GM18909 (cell line): ENCODE results near the gene CFAP20.

Source experiments
- ATAC-seq: cut with Tn5 transposase; IDR thresholded peaks from one replicate; pipeline ENCODE4 v1.9.1; 2021; ENCODE audit warnings: mild to moderate bottlenecking; ENCODE audit not compliant: unreplicated experiment, poor library complexity

The CFAP20 gene

DNA sequence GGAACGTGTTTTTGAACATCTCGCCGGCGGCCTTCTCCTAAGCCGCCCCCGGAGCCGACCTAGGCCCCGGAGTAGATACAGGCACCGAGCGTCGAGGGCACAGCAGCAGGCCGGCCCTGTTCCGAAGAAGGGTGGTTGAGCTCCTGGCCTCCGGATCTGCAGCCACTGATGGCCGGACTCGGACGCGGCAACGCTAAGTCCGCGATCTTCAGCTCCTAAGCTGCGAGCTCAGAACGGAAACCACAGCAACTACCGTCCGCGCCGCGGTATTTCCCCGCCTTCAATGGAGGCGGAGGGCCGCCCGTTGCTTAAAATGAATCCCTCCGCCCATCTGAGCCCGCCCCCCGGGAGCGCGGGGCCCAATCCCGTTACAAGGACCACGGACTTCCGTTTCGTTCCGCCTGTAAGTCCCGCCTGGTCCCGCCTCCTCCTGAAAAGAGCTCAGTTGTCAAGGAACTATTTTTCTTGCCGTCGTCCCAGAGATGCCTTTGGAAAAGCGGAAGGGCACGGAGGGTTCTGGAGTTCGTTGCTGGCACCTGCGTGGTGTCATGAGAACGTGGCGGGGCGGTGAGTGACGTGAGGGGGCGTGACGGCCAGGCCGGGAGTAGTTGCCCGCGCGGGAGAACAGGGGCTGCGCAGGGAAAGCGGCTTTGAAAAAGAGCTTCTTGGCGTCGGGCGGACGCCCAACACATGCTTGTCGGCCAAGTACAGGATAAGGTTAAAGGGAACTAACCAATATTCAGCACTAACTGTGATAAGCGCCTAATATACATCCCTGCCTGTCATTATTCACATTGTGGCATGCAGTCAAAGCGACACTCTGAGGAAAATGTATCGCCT is at the start of gene CFAP20:
Gene CFAP20 (minus strand): TSS at position 285 of the 840 bp plus-strand sequence. CDS start 266 bp downstream, at position 19.
- ATAC-seq = peak; percentile 91

DNA sequence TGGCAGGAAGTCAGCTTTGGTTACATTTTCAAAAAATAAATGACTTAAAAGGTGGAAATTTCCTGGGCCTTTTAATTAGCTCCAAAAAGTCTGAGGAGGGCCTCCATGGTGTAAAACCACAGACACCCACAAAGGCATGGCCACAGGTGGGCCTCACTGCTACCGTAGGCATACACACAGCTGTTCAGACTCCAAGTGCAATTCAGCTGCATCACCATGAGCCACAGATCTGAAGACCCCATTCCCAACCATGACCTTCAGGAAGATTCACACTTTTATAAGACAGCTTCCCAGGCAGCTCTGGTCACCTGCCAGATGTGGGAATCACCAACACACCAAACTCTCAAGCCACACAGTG is 48.2 kb upstream of the CFAP20 start:
- ATAC-seq = no peak

DNA sequence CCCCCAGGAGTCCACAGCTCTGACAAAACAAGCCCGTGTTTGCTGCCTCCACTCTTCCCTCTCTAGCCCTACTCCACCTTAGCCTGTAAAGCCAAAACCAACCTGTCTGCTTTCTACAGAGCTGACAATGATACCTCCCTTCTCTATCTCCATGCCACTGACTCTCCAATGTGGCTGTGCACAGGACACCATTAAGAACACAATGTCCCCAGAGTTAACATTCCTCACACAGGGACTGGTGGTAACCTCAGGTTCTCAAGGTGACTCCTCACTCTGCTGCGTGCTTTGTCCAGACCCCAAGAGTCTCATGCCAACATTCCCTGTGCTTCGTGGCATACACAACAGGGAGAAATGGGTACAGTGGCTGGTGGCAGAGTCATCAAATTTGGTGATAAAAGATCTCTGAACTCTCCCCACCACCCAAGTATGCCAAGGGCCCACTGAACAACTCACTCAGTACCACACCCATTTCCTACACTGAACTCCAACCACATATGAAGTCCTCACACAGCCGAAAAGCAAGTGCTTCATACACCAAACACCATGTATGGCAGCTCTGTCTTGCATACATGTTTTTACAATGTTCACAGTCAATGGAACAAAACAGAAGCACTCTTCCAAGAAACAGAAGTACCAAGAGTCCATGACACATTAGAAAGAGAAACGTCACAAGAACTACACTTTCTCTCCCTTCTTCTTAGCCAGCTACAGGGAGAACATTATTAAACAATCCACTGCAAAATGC is 47.6 kb upstream of the CFAP20 start:
- no peak for ATAC-seq

DNA sequence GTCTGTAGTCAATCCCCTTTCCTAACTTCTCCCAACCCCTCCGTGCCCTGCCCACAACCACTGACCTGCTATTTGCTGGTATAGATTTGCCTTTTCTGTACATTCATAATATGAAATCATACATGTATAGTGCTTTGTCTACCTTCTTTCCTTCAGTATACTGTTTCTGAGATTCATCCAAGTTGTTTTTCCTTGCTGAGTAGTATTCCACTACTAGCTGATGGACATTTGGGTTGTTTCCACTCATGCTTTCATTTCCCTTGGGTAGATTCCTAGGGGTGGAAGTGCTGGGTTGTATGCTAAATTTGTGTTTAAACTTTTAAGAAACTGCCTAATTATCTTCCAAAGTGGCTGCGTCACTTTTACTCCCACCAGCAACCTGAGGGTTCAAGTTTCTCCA is 41.0 kb upstream of the CFAP20 start:
- ATAC-seq = no peak

DNA sequence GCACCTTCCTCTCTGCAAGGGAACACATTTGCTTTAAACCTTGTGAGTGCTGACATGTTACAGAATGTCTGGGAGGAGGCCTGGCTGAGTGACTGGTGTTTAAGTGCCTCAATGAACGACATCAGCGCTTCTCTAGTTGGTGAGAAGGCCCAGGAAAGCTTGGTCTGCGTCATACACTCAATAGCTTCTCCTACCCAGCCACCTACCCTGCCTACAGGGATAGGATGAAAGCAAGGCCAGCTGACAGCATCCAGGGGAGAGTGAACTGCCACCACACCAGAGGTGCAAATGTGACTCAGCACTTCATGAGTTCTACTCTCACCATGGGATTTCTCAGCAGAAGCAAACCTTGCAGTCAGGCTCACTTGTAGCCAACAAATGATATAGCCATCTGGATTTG is 31.7 kb upstream of the CFAP20 start:
- no peak for ATAC-seq

DNA sequence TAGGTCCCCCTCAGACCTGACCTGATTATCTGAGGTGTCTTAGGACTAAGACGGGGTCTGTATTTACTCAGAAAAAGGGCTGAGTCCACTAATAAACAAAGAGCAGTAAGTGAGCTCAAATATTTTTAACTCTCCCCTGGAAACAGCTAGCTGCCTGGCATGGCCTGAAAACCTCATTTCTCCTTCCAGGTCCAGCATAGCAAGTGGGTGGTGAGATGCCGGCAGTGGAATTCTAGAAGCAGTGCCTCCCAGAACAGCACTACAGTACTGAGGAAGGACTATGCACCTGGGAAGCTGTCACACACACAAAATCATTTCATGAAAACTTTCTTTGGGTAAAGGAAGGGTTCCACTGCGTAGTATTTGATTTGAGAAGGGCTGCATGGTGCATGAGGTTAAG is 29.5 kb upstream of the CFAP20 start:
- ATAC-seq = no peak

DNA sequence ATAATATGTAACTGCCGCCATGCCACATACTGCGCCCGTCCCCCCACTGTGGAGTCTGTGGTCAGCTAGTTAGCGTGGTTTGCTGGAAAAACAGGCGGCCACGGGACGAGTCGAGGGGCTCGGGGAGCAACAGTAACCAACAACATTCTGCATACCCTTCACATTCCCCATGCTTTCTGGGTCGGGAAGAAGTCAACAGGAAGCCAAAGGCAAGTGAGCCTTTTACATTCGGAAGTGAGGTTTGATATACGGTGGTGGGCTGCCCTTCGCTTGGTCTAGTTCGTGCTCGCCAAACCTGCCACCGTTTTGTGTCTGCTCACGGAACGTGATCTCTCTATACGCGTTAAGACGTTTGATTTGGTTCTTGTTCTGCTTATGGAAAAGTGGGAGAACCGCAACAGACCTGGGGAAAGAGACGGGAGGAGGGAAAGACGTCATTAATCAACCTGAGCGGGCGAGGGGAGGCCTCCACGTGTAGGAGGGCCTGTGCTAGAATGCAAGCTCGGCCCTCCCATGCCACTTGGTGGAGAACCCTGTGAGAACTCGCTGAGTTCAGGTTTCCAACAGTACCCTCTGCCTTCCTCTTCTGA is 28.9 kb upstream of the CFAP20 start:
- ATAC-seq = no peak

DNA sequence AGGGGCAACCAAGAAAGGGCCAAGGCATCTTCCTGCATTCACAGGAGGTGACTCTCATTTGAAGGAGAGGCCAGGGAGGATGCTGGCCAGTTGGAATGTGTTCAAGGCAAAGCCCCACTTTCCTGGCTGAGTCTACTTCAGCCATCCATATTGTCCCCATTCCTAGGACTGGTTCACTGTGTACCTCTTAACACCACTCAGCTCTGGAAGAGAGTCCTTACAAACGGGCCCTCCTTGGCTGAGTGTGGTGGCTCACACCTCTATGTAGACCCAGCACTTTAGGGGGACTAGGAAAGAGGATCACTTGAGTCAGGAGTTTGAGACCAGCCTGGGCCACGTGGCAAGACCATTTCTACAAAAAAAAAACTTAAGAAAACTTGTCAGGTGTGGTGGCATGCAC is 28.1 kb upstream of the CFAP20 start:
- ATAC-seq = no peak

DNA sequence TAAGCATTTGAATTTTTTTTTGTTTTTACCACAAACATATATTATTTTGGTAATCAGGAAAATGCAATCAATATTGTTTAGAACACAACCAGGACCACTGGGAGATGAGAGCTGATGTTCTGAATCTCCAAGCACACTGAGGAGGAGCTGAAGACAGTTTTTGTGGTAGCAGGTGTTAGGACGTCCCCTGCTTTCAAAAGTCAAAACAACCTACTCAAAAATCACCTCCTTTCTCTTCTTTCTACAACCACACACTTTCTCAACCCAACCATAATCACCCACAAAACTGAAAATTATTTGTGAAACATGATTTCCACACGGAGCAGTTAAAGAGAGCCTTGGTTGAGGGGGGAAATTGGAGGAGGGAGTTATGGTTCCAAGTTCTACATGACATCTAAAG is 26.7 kb upstream of the CFAP20 start:
- ATAC-seq = no peak

DNA sequence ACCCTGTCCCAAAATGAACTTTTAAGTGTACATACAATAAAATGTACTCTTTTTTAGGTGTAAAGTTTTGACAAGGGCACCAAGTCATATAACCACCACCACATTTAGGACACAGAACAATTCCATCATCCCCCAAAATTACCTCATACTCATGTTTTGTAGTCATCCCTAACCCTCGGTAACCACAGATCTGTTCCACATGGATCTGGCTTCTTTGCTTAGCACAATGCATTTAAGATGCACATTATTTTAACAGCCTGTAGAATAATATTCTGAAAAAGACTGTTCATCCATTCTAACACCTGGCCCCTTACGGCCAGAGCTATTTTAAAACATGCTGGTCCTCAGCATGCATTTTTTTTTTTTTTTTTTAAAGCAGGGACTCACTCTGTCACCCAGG is 25.2 kb upstream of the CFAP20 start:
- no peak for ATAC-seq

DNA sequence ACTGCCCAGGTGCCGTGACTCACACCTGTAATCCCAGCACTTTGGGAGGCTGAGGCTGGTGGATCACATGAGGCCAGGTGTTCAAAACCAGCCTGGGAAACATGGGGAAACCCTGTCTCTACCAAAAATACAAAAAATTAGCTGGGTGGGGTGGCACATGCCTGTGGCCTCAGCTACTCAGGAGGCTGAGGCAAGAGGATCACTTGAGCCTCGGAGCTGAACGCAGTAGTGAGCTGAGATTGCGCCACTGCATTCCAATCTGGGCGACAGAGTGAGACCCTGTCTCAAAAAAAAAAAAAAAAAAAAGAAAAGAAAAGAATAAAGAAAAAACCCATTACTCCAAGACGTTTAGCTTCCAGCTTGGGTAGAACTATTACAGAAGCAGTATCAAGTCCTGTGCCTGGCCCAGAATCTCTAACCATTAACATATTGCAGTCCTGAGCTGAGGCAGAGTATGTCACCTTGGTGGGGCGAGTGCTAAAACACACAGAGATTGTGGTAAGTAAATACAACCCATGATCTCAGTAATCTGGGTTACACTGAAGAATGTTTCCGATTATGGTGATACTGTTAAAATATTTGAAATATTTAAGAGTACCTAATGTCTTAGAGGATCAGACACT is 23.2 kb upstream of the CFAP20 start:
- ATAC-seq = no peak

DNA sequence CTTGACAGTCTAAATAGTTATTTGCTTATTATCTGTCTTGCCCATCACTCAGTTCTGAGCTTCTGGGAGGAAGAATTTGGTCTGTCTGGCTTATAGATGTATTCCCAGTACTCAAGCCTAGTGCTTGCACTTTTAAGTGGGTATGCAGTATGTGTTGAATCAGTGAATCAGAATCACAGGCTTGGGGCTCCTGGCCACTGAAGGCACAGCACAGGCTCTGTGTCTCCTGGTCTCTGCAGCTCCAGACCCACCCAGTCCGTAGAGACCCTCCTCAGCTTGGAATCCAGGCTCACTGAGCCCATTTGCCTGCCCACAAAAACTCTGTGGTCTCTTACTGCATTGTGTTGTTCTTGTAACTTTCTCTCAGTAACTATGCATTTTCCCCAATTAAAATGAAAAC is 19.3 kb upstream of the CFAP20 start:
- no peak for ATAC-seq

DNA sequence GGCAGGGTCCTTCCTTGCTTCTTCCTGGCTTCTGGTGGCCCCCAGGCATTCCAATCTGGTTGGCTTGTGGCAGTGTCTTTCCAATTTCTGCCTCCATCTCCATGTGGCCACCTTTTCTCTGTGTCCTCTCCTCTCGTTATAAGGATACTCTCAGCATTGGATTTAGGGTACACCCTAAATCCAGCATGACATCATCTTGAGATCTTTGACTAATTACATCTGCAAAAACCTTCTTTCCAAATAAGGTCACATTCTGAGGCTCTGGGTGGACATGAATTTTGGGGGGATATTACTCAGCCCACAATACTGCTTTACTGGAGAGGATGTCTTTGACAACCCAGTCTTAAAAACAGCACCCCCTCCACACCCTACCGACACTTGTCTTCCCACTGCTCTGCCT is 18.9 kb upstream of the CFAP20 start:
- no peak for ATAC-seq

DNA sequence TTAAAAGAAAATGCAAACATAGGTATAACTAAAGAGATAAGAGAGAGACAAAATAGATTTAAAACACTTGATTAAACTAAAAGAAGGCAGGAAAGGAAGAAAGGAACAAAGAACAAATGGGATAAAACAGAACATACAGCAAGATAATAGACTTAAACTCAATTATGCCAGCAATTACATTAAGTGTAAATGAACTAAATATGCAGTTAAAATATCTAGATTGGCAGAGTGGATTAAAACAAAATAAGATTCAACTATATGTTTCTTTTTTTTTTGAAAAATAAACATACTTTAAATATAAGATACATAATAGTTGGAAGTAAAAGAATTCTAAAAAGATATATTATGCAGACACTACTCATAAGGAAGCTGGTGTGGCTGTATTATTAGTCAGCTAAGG is 9.7 kb upstream of the CFAP20 start:
- no peak for ATAC-seq

DNA sequence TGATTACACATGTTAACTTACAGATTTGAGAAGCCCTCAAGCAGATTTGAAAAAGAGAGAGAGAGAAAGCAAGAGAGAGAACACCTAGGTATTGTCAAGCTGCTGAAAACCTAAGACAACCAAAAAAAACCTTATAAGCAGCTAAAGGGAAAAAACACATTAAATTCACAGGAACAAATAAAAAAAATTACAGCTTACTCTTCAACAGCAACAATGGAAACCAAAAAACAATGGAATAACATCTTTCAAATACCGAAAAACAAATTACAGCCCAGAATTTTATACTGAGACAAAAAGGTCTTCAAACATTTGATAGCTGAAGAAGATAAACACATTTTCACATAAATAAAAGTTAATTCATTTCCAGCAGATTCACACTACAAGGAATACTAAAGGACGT is 8.4 kb upstream of the CFAP20 start:
- ATAC-seq = no peak

DNA sequence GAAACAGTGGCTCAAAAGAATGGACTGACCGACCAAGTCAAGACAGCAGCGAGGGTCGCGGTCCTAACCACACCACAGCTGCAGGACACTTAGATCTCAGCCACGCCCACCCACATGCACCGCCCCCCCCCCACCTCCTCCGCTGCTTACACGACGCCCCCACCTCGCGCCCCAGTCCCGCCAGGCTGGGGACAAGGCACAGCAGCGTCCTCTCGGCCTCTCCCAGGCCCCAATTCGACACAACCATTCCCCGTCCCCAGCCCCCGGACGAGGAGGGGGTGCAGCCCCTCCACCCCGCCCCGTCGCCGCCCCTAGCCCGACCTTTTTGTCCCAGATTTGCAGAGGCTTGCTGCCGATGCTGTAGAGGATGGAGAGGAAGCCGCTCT is 477 bp downstream of the CFAP20 start:
- ATAC-seq = peak; percentile 17

DNA sequence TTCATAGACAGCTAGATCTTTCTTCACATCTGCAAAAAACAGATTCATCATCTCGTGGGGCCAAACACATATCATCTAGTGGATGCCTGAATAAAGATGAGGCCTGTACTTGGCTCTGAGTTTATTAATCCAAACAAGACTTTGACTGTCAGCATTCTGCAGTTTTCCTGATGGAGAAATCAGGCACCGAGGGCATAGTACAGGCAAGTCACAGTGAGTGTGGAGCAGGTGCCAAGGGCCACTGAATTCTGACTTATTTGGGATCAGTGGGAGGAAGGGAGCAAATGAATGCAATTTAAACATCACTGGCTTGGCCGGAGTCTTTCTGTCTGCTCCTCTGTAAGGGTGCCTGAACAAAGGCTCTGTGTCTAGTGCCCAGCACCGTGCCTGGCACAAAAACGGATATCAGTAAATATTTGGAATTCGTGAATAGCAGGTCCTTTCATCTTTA is 975 bp downstream of the CFAP20 start:
- ATAC-seq = no peak

DNA sequence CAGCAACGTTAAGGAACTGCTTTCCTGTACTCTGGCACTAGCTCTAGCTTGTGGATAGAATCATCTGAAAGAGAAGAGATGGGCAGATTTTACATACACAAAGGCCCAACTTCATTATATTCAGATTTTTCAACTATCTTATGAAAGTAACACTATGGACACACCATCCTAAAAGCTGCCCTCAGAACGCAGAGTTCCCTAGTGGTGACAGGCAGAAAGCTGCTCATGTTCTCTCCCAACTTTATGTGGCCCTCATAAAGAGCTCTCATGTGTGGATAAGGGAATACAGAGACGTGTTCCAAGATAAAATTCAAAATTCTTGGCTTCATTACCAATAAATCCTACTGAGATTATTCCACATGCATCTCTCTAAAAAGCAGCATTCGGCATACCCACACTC is 1.5 kb downstream of the CFAP20 start:
- ATAC-seq = no peak

DNA sequence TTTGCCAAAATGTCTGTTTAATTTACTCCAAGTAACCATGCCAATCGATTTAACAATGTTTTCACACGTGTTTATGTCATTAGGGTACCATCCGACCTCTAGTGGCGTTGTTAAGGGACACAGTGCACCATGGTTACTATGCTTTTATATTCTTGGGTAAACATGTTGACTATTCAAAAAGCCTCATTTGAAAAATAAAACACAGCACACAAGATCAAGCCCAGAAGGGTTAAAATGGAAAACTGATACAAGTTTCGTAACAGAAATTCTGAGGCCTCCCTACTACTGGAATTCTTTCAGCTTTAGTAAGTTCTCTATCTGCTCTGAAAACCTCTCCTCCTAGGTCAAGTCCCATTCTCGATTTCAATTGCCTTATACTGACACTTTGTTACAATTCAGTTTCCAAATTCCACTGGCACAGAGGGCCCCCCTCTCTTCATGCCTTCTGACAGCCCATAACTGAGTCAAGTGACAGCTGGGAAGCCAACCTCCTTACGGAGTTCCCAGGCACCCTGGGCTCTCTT is 2.1 kb downstream of the CFAP20 start:
- ATAC-seq = no peak

DNA sequence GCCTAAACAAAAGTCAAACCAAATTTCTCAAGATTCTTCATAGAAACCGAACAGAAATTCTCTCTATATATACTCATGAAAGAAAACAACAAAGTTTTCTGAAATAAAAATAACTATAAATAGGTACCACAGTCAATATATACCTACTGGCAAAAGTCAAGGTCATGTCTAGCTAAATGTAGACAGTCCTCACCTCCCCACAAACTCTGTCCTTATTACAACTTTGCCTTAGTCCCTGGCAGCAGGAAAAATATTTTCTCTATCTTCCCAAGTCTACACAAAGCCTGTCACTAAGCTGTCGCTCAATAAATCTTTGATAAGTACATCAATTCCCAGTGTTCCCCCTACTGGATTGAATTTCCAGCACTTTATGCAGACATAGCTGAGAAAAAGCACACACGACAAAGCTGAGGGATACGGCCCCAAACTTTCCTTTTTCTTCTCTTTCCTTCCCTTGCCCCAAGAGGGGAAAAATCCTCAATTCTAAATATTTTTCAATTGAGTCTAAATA is 2.7 kb downstream of the CFAP20 start:
- no peak for ATAC-seq
